Trophoblast cell (in vitro differentiated cells and primary cell): ENCODE data around the gene WFDC10A.
"Not testable (repeated sequence)": the region's sequence is repeated elsewhere in the genome, so short reads cannot be mapped to it uniquely, and the experiment has no call there.

ENCODE experiments used
- DNase-seq, 2 donors: peaks; one replicate each; pipeline ENCODE4 v3.0.0-alpha.2; 2016
- H2AFZ ChIP-seq: 2 replicates; pipeline ENCODE4 v1.6.1; 2013; ENCODE audit warnings: low read length, moderate library complexity, mild to moderate bottlenecking; ENCODE audit not compliant: insufficient read depth, poor library complexity
- H2AK5ac ChIP-seq: 2 replicates; pipeline ENCODE4 v1.6.1; 2013; ENCODE audit warnings: mild to moderate bottlenecking, low read length
- H2BK120ac ChIP-seq: 2 replicates; pipeline ENCODE4 v1.6.1; 2013; ENCODE audit warnings: low read length, mild to moderate bottlenecking, moderate library complexity; ENCODE audit not compliant: insufficient read depth, poor library complexity
- H2BK12ac ChIP-seq: 2 replicates; pipeline ENCODE4 v1.6.1; 2013; ENCODE audit warnings: mild to moderate bottlenecking, low read length, moderate library complexity
- H2BK5ac ChIP-seq: 2 replicates; pipeline ENCODE4 v1.6.1; 2013; ENCODE audit warnings: low read length, low read depth, moderate library complexity, mild to moderate bottlenecking; ENCODE audit not compliant: poor library complexity
- H3K14ac ChIP-seq: 2 replicates; pipeline ENCODE4 v1.6.1; 2013; ENCODE audit warnings: mild to moderate bottlenecking, low read length
- H3K18ac ChIP-seq: 2 replicates; pipeline ENCODE4 v1.6.1; 2013; ENCODE audit warnings: mild to moderate bottlenecking, low read length
- H3K23ac ChIP-seq: 2 replicates; pipeline ENCODE4 v1.6.1; 2013; ENCODE audit warnings: low read length
- H3K27ac ChIP-seq: 2 replicates; pipeline ENCODE4 v1.5.1; 2013; ENCODE audit warnings: low read depth, mild to moderate bottlenecking, inconsistent platforms, low read length, moderate library complexity
- H3K27me3 ChIP-seq: 2 replicates; pipeline ENCODE4 v1.6.1; 2013; ENCODE audit warnings: inconsistent platforms, mild to moderate bottlenecking, low read length, moderate library complexity; ENCODE audit not compliant: insufficient read depth
- H3K36me3 ChIP-seq, 2 experiments: 1 replicate in 1 of 2; 2 replicates in 1 of 2; pipeline ENCODE4 v1.6.1; 2013; ENCODE audit warnings: low read length in 2 of 2, mild to moderate bottlenecking in 2 of 2, moderate library complexity in 1 of 2; ENCODE audit not compliant: insufficient read depth in 2 of 2, control insufficient read depth in 1 of 2
- H3K4ac ChIP-seq: 2 replicates; pipeline ENCODE4 v1.6.1; 2013; ENCODE audit warnings: low read depth, mild to moderate bottlenecking, low read length, moderate library complexity
- H3K4me1 ChIP-seq, 2 experiments: 1 replicate in 1 of 2; 2 replicates in 1 of 2; pipeline ENCODE4 v1.6.1; 2013; ENCODE audit warnings: low read length in 2 of 2, mild to moderate bottlenecking in 2 of 2, moderate library complexity in 1 of 2; ENCODE audit not compliant: insufficient read depth in 2 of 2, control insufficient read depth in 1 of 2
- H3K4me2 ChIP-seq: 2 replicates; pipeline ENCODE4 v1.6.1; 2013; ENCODE audit warnings: inconsistent platforms, mild to moderate bottlenecking, low read length, moderate library complexity
- H3K4me3 ChIP-seq: 2 replicates; pipeline ENCODE4 v1.5.1; 2013; ENCODE audit warnings: mild to moderate bottlenecking, low read depth, low read length, inconsistent platforms
- H3K79me1 ChIP-seq: one replicate; pipeline ENCODE4 v1.6.1; 2013; ENCODE audit warnings: low read length
- H3K79me2 ChIP-seq: 2 replicates; pipeline ENCODE4 v1.6.1; 2013; ENCODE audit warnings: low read length, mild to moderate bottlenecking; ENCODE audit not compliant: control insufficient read depth, insufficient read depth, poor library complexity
- H3K9ac ChIP-seq: 2 replicates; pipeline ENCODE4 v1.6.1; 2013; ENCODE audit warnings: mild to moderate bottlenecking, low read length
- H3K9me3 ChIP-seq: 2 replicates; pipeline ENCODE4 v1.6.1; 2013; ENCODE audit warnings: low read depth, mild to moderate bottlenecking, control low read depth, inconsistent platforms, low read length; ENCODE audit not compliant: insufficient read depth
- H4K12ac ChIP-seq: 2 replicates; pipeline ENCODE4 v1.6.1; 2013; ENCODE audit warnings: low read depth, mild to moderate bottlenecking, low read length, moderate library complexity
- H4K8ac ChIP-seq: 2 replicates; pipeline ENCODE4 v1.6.1; 2013; ENCODE audit warnings: low read depth, mild to moderate bottlenecking, low read length, moderate library complexity
- H4K91ac ChIP-seq: one replicate; pipeline ENCODE4 v1.6.1; 2013; ENCODE audit warnings: low read depth, mild to moderate bottlenecking, low read length, moderate library complexity
- WGBS: extraction: QIAGEN DNeasy Blood & Tissue Kit; methylation state at CpG from one replicate; pipeline ENCODE4 v1.1.7; 2013; ENCODE audit warnings: missing lambda C conversion rate; ENCODE audit not compliant: insufficient read length, insufficient coverage; ENCODE audit errors: extremely low coverage; 5-methylcytosine and 5-hydroxymethylcytosine counted together

WFDC10A gene

DNA sequence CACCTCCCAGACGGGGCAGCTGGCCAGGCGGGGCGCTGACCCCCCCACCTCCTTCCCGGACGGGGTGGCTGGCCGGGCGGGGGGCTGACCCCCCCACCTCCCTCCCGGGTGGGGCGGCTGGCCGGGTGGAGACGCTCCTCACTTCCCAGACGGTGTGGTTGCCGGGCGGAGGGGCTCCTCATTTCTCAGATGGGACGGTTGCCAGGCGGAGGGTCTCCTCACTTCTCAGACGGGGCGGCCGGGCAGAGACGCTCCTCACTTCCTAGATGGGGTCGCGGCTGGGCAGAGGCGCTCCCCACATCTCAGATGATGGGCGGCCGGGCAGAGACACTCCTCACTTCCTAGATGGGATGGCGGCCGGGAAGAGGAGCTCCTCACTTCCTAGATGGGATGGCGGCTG is 16.3 kb downstream of the WFDC10A start:
- H2AFZ ChIP-seq, H3K14ac ChIP-seq, H2BK12ac ChIP-seq, H3K79me2 ChIP-seq, H3K9ac ChIP-seq, H4K12ac ChIP-seq, H3K27ac ChIP-seq, H3K4me1 ChIP-seq, H3K4ac ChIP-seq, H3K9me3 ChIP-seq, H4K91ac ChIP-seq, H2AK5ac ChIP-seq, H3K79me1 ChIP-seq, H3K36me3 ChIP-seq, H3K4me2 ChIP-seq, H3K23ac ChIP-seq, DNase-seq, H3K27me3 ChIP-seq, H4K8ac ChIP-seq, H2BK120ac ChIP-seq, H3K4me3 ChIP-seq, H2BK5ac ChIP-seq, H3K18ac ChIP-seq: not testable (repeated sequence)
- no CpG with 5 or more reads among the region's 28 CpGs for WGBS

- no peaks in the 10 kb centered on the region for H3K4me1 ChIP-seq
- H3K4me2 ChIP-seq, result no peak overlapping the region
- no peak overlapping the region for H3K18ac ChIP-seq
- no peak overlapping the region for H4K91ac ChIP-seq
- H4K8ac ChIP-seq, result no peak overlapping the region
- no peak overlapping the region for H3K9ac ChIP-seq
- H3K79me1 ChIP-seq, result no peaks in the 10 kb centered on the region
- H3K4me3 ChIP-seq, result no peak overlapping the region
- no peak for DNase-seq
- no peak overlapping the region for H3K4ac ChIP-seq
- no peak overlapping the region for H4K12ac ChIP-seq
- no peaks in the 10 kb centered on the region for H3K27me3 ChIP-seq
- H3K9me3 ChIP-seq, result peaks cover 7% of the 10 kb centered on the region
- no peak overlapping the region for H3K23ac ChIP-seq
- no peak overlapping the region for H2BK5ac ChIP-seq
- H3K14ac ChIP-seq, result no peak overlapping the region
- WGBS, result no CpG with 5 or more reads among the region's 3 CpGs
- H3K27ac ChIP-seq, result no peak overlapping the region
- no peak overlapping the region for H2AK5ac ChIP-seq
- no peaks in the 10 kb centered on the region for H3K79me2 ChIP-seq
- H2BK120ac ChIP-seq, result no peak overlapping the region
- H2BK12ac ChIP-seq, result no peak overlapping the region
- no peak overlapping the region for H2AFZ ChIP-seq
- H3K36me3 ChIP-seq, result no peaks in the 10 kb centered on the region
Observed at GRCh38 chr20:45646875-45647274, 17.3 kb downstream of the WFDC10A start.

GRCh38 chr20:45647441-45648050 is 18.0 kb downstream of the WFDC10A start:
- Histone ChIP-seq H3K4me1 (no peaks in the 10 kb centered on the region), H3K9me3 (peaks cover 7% of the 10 kb centered on the region), H4K12ac (no peak overlapping the region), H4K8ac (no peak overlapping the region), H2BK5ac (no peak overlapping the region), H3K14ac (no peak overlapping the region), H3K4me3 (no peak overlapping the region), H3K9ac (no peak overlapping the region), H4K91ac (no peak overlapping the region), H3K23ac (no peak overlapping the region), H3K4ac (no peak overlapping the region), H2AK5ac (no peak overlapping the region), H2AFZ (no peak overlapping the region), H3K27ac (no peak overlapping the region), H3K27me3 (no peaks in the 10 kb centered on the region), H3K79me2 (no peaks in the 10 kb centered on the region), H3K4me2 (no peak overlapping the region), H2BK12ac (no peak overlapping the region), H3K18ac (no peak overlapping the region), H3K79me1 (no peaks in the 10 kb centered on the region), H3K36me3 (no peaks in the 10 kb centered on the region), H2BK120ac (no peak overlapping the region)
- no CpG with 5 or more reads among the region's 1 CpG for WGBS
- no peak for DNase-seq

DNA sequence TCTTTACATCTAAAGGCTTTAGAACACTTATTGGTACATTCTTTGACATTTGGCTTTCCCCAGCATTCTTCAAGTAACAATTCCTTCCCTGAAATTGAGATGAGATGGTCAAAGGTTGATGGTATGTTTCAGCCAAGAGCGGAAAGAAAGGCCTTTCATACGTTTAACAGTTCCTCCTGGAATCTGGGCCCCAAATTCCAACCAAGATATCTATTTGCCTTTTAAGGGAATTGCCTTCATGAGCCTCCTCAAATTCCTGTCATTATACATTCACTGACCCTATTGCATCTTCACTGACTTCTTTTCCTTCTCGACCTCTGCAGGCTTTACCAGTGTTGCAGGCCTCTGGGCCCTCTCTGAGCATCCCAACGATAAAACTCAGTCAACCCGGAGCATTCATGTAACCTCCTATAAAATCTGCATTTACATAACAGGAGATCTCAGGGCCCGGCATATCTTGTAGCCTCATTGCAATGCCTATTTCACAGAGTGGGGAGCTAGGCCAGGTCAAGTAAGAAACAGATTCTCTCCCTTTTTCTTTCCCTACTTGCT is 19.8 kb downstream of the WFDC10A start:
- Histone ChIP-seq H3K18ac (no peak overlapping the region), H4K8ac (no peak overlapping the region), H3K4me1 (no peaks in the 10 kb centered on the region), H2BK120ac (no peak overlapping the region), H3K23ac (no peak overlapping the region), H3K9me3 (peaks cover 7% of the 10 kb centered on the region), H3K36me3 (no peaks in the 10 kb centered on the region), H2BK12ac (no peak overlapping the region), H3K27me3 (no peaks in the 10 kb centered on the region), H3K27ac (no peak overlapping the region), H2AFZ (no peak overlapping the region), H3K4me3 (no peak overlapping the region), H3K9ac (no peak overlapping the region), H4K12ac (no peak overlapping the region), H2AK5ac (no peak overlapping the region), H4K91ac (no peak overlapping the region), H3K14ac (no peak overlapping the region), H3K4me2 (no peak overlapping the region), H3K79me2 (no peaks in the 10 kb centered on the region), H2BK5ac (no peak overlapping the region), H3K4ac (no peak overlapping the region), H3K79me1 (no peaks in the 10 kb centered on the region)
- WGBS, result no CpG with 5 or more reads among the region's 6 CpGs
- no peak for DNase-seq
